K562 (cell line): Measurements from ENCODE around the gene MAML1.

Experiments
- ATF2 ChIP-seq: sonication (generic); formaldehyde crosslinking; IDR thresholded peaks from 2 replicates; pipeline ENCODE4 v1.8.1; 2022; ENCODE audit warnings: missing genetic modification reagents
- CHD2 ChIP-seq: IDR thresholded peaks from 2 replicates; pipeline ENCODE4 v1.6.1; 2011; ENCODE audit warnings: low read depth, low read length
- HMG20A ChIP-seq: fragments of 450-650 bp; formaldehyde crosslinking; conservative IDR thresholded peaks from 2 replicates; pipeline ENCODE4 v1.4.0; 2020; ENCODE audit warnings: mild to moderate bottlenecking, mixed read lengths
- SRF ChIP-seq, 2 experiments: fragments of 250-450, 450-650 bp in 1 of 2; sonication (Bioruptor Pico) in 1 of 2; sonication (generic) in 1 of 2; formaldehyde crosslinking; IDR thresholded peaks; 2 replicates each; pipeline versions ENCODE4 v1.5.0 to v1.5.1; 2020 to 2022; ENCODE audit warnings: mild to moderate bottlenecking in 1 of 2, missing genetic modification reagents in 1 of 2
- TF ChIP-seq, protein P1 (sequence below), 3 experiments: IDR thresholded peaks in 2 of 3; conservative IDR thresholded peaks in 1 of 3; 2 replicates each; pipeline ENCODE4 v1.5.1; 2011 to 2012; ENCODE audit warnings: low read length in 3 of 3, mild to moderate bottlenecking in 3 of 3, control low read depth in 2 of 3, improper control_type of control experiment in 1 of 3, inconsistent platforms in 1 of 3, low read depth in 1 of 3, mixed read lengths in 1 of 3, moderate library complexity in 1 of 3; ENCODE audit not compliant: insufficient read depth in 2 of 3
- TF ChIP-seq, protein P2 (sequence below): sonication (generic); formaldehyde crosslinking; IDR thresholded peaks from 2 replicates; pipeline ENCODE4 v1.8.0; 2023; ENCODE audit warnings: missing genetic modification reagents, mild to moderate bottlenecking, borderline replicate concordance

DNA sequence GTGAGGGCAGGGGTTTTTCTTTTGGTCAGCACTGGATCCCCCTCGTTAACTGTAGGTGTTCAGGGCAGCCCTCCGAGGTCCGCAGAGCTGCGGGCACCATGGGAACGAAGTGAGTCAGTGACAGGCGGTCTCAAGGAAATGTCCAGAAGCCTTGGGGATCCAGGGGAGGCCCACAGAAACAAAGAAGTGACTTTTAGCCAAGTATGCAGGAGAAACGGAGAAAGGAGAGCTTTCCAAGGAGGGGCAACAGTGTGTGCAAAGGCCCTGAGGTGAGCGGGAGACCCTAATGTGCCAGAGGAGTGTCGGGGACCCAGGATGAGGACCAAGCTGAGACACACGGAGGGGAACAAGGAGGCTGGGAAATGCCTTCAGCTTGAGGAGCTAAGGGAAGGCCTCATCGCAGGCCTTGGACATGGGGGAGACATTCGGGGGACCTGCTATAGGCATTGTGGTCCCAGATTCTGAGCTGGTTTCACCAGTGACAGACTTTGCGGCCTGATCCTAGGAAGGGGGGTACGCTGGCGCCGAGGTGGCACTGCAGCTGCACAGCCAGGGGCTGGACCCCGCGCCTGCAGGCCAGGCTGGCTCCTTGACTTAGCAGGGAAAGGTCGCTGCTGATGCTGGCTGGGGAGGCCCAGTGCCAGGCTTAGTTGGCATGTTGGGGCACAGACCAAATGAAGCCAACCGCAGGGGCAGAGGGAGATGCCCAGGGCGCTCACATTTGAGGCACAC is 64.4 kb downstream of the MAML1 start:
- TF ChIP-seq SRF (CRISPR knock-in tag; IDR thresholded peaks at IDR 0.05) (no peak), HMG20A (CRISPR knock-in tag) (no peak), CHD2 (no peak), ATF2 (CRISPR knock-in tag) (no peak)
- TF ChIP-seq, protein P1, sequence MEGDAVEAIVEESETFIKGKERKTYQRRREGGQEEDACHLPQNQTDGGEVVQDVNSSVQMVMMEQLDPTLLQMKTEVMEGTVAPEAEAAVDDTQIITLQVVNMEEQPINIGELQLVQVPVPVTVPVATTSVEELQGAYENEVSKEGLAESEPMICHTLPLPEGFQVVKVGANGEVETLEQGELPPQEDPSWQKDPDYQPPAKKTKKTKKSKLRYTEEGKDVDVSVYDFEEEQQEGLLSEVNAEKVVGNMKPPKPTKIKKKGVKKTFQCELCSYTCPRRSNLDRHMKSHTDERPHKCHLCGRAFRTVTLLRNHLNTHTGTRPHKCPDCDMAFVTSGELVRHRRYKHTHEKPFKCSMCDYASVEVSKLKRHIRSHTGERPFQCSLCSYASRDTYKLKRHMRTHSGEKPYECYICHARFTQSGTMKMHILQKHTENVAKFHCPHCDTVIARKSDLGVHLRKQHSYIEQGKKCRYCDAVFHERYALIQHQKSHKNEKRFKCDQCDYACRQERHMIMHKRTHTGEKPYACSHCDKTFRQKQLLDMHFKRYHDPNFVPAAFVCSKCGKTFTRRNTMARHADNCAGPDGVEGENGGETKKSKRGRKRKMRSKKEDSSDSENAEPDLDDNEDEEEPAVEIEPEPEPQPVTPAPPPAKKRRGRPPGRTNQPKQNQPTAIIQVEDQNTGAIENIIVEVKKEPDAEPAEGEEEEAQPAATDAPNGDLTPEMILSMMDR (IDR thresholded peaks at IDR 0.05 in 2 of 3, conservative IDR thresholded peaks at IDR 0.05 in 1 of 3; ENCODE audit: insufficient read depth in 2 of 3, low read depth in 1 of 3, low read length in 3 of 3): no peak
- TF ChIP-seq, protein P2, sequence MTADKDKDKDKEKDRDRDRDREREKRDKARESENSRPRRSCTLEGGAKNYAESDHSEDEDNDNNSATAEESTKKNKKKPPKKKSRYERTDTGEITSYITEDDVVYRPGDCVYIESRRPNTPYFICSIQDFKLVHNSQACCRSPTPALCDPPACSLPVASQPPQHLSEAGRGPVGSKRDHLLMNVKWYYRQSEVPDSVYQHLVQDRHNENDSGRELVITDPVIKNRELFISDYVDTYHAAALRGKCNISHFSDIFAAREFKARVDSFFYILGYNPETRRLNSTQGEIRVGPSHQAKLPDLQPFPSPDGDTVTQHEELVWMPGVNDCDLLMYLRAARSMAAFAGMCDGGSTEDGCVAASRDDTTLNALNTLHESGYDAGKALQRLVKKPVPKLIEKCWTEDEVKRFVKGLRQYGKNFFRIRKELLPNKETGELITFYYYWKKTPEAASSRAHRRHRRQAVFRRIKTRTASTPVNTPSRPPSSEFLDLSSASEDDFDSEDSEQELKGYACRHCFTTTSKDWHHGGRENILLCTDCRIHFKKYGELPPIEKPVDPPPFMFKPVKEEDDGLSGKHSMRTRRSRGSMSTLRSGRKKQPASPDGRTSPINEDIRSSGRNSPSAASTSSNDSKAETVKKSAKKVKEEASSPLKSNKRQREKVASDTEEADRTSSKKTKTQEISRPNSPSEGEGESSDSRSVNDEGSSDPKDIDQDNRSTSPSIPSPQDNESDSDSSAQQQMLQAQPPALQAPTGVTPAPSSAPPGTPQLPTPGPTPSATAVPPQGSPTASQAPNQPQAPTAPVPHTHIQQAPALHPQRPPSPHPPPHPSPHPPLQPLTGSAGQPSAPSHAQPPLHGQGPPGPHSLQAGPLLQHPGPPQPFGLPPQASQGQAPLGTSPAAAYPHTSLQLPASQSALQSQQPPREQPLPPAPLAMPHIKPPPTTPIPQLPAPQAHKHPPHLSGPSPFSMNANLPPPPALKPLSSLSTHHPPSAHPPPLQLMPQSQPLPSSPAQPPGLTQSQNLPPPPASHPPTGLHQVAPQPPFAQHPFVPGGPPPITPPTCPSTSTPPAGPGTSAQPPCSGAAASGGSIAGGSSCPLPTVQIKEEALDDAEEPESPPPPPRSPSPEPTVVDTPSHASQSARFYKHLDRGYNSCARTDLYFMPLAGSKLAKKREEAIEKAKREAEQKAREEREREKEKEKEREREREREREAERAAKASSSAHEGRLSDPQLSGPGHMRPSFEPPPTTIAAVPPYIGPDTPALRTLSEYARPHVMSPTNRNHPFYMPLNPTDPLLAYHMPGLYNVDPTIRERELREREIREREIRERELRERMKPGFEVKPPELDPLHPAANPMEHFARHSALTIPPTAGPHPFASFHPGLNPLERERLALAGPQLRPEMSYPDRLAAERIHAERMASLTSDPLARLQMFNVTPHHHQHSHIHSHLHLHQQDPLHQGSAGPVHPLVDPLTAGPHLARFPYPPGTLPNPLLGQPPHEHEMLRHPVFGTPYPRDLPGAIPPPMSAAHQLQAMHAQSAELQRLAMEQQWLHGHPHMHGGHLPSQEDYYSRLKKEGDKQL (CRISPR knock-in tag): no peak
